Ureter (tissue), 1 donor: ENCODE measurements around the gene DOCK11. TPM values are rescaled to one million over a fixed set of nuclear protein-coding genes. Genes with fewer than 3 reads are reported as not detected.
A peak's percentile ranks its signal among the peaks of the same experiment; 100 is the strongest.
"Not testable (repeated sequence)": the region's sequence is repeated elsewhere in the genome, so short reads cannot be mapped to it uniquely, and the experiment has no call there.

Experiments
- DNase-seq: peaks from one replicate; pipeline ENCODE4 v3.0.0-alpha.2; 2020; ENCODE audit warnings: low spot score
- total RNA-seq: library from RNA; stranded (reverse); gene quantifications from one replicate; pipeline ENCODE4 v1.2.4, GENCODE V29; 2023
- donor health status: DM: yes; HTN: yes; CAD: no.

The DOCK11 gene
- total RNA-seq, 1 donor from 2014 or later = 14.1 TPM

DNA sequence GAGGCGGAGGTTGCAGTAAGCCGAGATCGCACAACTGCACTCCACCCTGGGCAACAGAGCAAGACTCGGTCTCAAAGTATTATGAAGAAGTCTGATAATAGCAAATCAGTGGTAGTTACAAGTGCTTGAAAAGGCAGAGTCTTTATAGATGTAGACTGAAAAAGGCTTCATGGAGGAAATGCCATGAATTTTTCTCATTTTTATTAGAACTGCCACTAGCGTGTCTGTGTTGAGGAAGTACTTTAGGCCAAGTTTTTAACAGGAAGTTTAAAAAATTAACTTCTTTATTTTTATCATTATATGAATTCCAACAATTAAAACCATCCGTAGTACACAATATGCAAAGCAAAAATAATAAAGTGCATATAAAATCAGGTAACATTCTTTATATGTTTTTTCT lies 199.0 kb downstream of the DOCK11 start:
- DNase-seq = no peak

DNA sequence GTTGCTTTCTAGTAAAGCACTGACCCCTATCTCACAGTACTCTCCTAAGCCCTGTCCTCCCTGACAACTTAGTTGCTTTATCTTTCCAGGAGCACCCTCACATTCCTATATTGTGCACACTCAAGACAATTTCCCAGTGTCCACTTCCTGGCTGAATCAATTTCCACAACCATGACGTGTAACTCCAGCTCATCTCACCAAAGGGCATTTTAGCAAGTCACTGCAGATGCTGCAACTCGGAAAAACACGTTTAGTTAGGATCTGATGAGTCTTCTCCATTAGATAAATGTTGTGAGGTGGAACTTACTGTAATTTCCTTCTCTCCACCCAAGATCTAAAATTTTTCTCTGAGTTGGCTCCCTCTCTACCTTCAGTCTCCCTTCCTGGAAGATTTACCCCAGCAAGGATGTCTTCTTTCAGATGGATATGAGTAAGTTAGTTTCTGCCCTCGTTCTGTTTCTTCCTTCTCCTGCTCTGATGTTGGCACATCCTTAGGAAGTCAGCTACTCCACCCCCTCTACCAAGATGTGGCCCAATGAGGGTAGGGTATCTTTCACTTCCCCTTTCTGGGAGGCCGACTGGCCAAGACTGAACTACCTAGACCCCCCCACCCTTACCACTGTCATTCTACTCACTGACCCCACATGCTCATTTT lies 203.0 kb downstream of the DOCK11 start:
- DNase-seq = no peak

- no peak for DNase-seq
These were observed 207.1 kb downstream of the DOCK11 start for GRCh38 chrX:118702741-118703140.

GRCh38 chrX:118706681-118707080 lies 211.1 kb downstream of the DOCK11 start:
- no peak for DNase-seq

- no peak for DNase-seq
These were observed 218.9 kb downstream of the DOCK11 start for GRCh38 chrX:118714521-118714920.

DNA sequence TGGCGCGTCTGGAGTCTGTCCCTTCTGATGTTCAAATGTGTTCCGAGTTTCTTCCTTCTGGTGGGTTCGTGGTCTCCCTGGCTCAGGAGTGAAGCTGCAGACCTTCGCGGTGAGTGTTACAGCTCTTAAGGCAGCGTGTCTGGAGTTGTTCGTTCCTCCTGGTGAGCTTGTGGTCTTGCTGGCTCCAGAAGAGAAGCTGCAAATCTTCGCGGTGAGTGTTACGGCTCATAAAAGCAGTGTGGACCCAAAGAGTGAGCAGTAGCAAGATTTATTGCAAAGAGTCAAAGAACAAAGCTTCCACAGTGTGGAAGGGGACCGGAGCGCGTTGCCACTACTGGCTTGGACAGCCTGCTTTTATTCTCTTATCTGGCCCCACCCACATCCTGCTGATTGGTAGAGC lies 220.3 kb downstream of the DOCK11 start:
- DNase-seq = not testable (repeated sequence)

- DNase-seq = not testable (repeated sequence)
These were observed 221.2 kb downstream of the DOCK11 start for GRCh38 chrX:118716833-118717232.

GRCh38 chrX:118717678-118718391 lies 222.2 kb downstream of the DOCK11 start:
- DNase-seq = no peak

DNA sequence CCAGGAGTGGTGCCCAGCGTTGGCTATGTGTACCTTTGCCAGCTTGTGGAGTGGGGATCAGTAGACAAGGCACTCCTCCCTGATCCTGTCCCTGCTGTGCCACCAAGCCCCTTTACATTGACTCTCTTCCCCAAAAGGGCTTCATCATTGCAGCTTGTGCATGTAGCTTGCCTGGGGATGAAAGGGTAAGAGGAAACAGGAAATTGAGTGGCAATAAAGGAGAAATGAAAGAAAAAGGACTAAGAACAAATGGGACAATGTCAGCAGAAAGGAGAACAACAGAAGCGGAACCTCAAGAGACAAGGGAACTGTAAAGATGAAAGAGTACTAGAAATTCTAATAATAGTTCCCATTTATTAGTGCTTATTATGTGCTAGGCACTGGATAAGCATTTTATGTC lies 223.1 kb downstream of the DOCK11 start:
- no peak for DNase-seq

- DNase-seq = no peak
These were observed 224.6 kb downstream of the DOCK11 start for GRCh38 chrX:118720058-118720707.

GRCh38 chrX:118723376-118723775 lies 227.8 kb downstream of the DOCK11 start:
- no peak for DNase-seq

GRCh38 chrX:118724365-118724764 lies 228.8 kb downstream of the DOCK11 start:
- no peak for DNase-seq

GRCh38 chrX:118724775-118725174 lies 229.2 kb downstream of the DOCK11 start:
- DNase-seq = no peak

GRCh38 chrX:118726396-118726795 lies 230.8 kb downstream of the DOCK11 start:
- no peak for DNase-seq

GRCh38 chrX:118726887-118727685 lies 231.5 kb downstream of the DOCK11 start, which contains the start of gene IL13RA1:
IL13RA1 (plus strand) TSS chrX:118727606; CDS start chrX:118727639, 33 bp downstream.
- DNase-seq = peak; percentile 72

GRCh38 chrX:118727686-118728339 lies 232.2 kb downstream of the DOCK11 start:
- DNase-seq = no peak

- DNase-seq = no peak
These were observed 233.5 kb downstream of the DOCK11 start for GRCh38 chrX:118729042-118729652.

GRCh38 chrX:118730500-118731247 lies 235.1 kb downstream of the DOCK11 start:
- no peak for DNase-seq

DNA sequence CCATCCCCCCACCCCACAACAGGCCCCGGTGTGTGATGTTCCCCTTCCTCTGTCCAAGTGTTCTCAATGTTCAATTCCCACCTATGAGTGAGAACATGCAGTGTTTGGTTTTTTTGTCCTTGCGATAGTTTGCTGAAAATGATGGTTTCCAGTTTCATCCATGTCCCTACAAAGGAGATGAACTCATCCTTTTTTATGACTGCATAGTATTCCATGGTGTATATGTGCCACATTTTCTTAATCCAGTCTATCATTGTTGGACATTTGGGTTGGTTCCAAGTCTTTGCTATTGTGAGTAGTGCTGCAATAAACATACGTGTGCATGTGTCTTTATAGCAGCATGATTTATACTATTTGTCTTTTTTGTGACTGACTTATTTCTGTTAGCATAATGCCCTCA lies 236.9 kb downstream of the DOCK11 start:
- not testable (repeated sequence) for DNase-seq

- no peak for DNase-seq
These were observed 239.3 kb downstream of the DOCK11 start for GRCh38 chrX:118734909-118735308.
